Measurements from ENCODE around the gene GMNN.

The GMNN gene

GRCh38 chr6:24818346-24818745 is 43.6 kb downstream of the GMNN start:
- no peak for DNase-seq

GRCh38 chr6:24821860-24822444 is 47.2 kb downstream of the GMNN start:
- DNase-seq = no peak

- no peak for DNase-seq
Observed at GRCh38 chr6:24822696-24823095, 48.0 kb downstream of the GMNN start.

- no peak for DNase-seq
Observed at GRCh38 chr6:24823185-24823584, 48.4 kb downstream of the GMNN start.

- no peak for DNase-seq
Observed at GRCh38 chr6:24824142-24824938, 49.6 kb downstream of the GMNN start.

- no peak for DNase-seq
Observed at GRCh38 chr6:24825130-24825630, 50.4 kb downstream of the GMNN start.

GRCh38 chr6:24827162-24827561 is 52.4 kb downstream of the GMNN start:
- DNase-seq = no peak

- no peak for DNase-seq
Observed at GRCh38 chr6:24827970-24828369, 53.2 kb downstream of the GMNN start.

- no peak for DNase-seq
Observed at GRCh38 chr6:24829657-24830056, 54.9 kb downstream of the GMNN start.

- no peak for DNase-seq
Observed at GRCh38 chr6:24831771-24832716, 57.3 kb downstream of the GMNN start.

- no peak for DNase-seq
Observed at GRCh38 chr6:24832794-24833193, 58.1 kb downstream of the GMNN start.

GRCh38 chr6:24833711-24834386 is 59.1 kb downstream of the GMNN start:
- no peak for DNase-seq
